ENCODE results near the gene CFAP251. TPM values are rescaled to one million over a fixed set of nuclear protein-coding genes. Genes with fewer than 3 reads are reported as not detected.

The CFAP251 gene
- total and polyA plus RNA-seq, 2 of the 8 experiments (the other 6 are each of a cell fraction or from before 2014, with no cell fraction given) = 1.8 to 2.9 TPM

- no peak for TF ChIP-seq USF2 (IDR thresholded peaks at IDR 0.05; ENCODE audit: low read length)
- no peak for TF ChIP-seq RAD21 (IDR thresholded peaks at IDR 0.05 in 1 of 2, conservative IDR thresholded peaks at IDR 0.05 in 1 of 2; ENCODE audit: low read depth in 2 of 2, low read length in 2 of 2)
- TF ChIP-seq BRCA1 (IDR thresholded peaks at IDR 0.05; ENCODE audit: low read depth, low read length) = no peak
- TF ChIP-seq YY1 (IDR thresholded peaks at IDR 0.05; ENCODE audit: low read depth, low read length) = no peak
- no peak for TF ChIP-seq HDAC2 (IDR thresholded peaks at IDR 0.05; ENCODE audit: borderline replicate concordance in 1 of 2, low read depth in 2 of 2, low read length in 2 of 2)
- no peak for TF ChIP-seq GTF2F1 (IDR thresholded peaks at IDR 0.05; ENCODE audit: borderline replicate concordance, low read depth, low read length)
These were observed 23.8 kb downstream of the CFAP251 start (continued) for GRCh38 chr12:121942145-121942718.

All from H1 (cell line).